ENCODE measurements around the gene JAKMIP3. TPM values are rescaled to one million over a fixed set of nuclear protein-coding genes. Genes with fewer than 3 reads are reported as not detected.

Gene JAKMIP3
- total RNA-seq, 1 donor from 2014 or later = 0.17 TPM

DNA sequence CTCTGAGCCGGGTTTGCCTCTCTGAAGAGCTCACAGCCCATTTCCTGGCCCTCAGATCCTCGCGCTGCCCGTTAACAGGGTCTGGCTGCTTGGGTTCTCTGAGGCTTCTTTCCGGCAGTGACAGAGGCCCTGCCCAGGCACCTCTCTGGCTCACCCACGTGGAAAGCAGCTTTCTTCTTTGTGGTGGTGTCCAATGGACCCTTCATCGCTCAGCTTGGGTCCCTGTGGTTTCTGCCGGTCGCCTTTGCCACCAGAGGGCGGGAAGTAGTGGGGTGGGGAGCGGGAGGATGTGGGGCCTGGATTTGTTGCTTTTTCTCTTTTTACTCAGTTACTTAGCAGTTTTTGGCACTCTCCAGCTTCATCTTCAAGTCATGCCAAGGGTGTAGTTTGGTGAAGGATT, 15.6 kb upstream of the JAKMIP3 start:
- H3K9me3 Mint-ChIP-seq (ENCODE audit: low read depth) = peaks cover 12% of the 10 kb centered on the region
- no peaks in the 10 kb centered on the region for H3K36me3 Mint-ChIP-seq (ENCODE audit: insufficient read depth)
- peaks cover 7% of the 10 kb centered on the region for H3K4me1 Mint-ChIP-seq (ENCODE audit: low read depth)
- no peak for DNase-seq (ENCODE audit: low spot score, unreplicated experiment)
- peaks cover 35% of the 10 kb centered on the region for H3K27me3 Mint-ChIP-seq
- TF ChIP-seq, protein P1, sequence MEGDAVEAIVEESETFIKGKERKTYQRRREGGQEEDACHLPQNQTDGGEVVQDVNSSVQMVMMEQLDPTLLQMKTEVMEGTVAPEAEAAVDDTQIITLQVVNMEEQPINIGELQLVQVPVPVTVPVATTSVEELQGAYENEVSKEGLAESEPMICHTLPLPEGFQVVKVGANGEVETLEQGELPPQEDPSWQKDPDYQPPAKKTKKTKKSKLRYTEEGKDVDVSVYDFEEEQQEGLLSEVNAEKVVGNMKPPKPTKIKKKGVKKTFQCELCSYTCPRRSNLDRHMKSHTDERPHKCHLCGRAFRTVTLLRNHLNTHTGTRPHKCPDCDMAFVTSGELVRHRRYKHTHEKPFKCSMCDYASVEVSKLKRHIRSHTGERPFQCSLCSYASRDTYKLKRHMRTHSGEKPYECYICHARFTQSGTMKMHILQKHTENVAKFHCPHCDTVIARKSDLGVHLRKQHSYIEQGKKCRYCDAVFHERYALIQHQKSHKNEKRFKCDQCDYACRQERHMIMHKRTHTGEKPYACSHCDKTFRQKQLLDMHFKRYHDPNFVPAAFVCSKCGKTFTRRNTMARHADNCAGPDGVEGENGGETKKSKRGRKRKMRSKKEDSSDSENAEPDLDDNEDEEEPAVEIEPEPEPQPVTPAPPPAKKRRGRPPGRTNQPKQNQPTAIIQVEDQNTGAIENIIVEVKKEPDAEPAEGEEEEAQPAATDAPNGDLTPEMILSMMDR (IDR thresholded peaks at IDR 0.05; ENCODE audit: unreplicated experiment) = no peak
- no peak overlapping the region for H3K27ac Mint-ChIP-seq
- H3K4me3 Mint-ChIP-seq (ENCODE audit: low read depth) = no peak overlapping the region

- Mint-ChIP-seq H3K4me1 (ENCODE audit: low read depth) (peaks cover 7% of the 10 kb centered on the region), H3K27ac (no peak overlapping the region), H3K27me3 (peaks cover 36% of the 10 kb centered on the region), H3K4me3 (ENCODE audit: low read depth) (no peak overlapping the region), H3K36me3 (ENCODE audit: insufficient read depth) (no peaks in the 10 kb centered on the region), H3K9me3 (ENCODE audit: low read depth) (peaks cover 12% of the 10 kb centered on the region)
- TF ChIP-seq, protein P1 (IDR thresholded peaks at IDR 0.05; ENCODE audit: unreplicated experiment) = no peak
- DNase-seq (ENCODE audit: low spot score, unreplicated experiment) = no peak
These were observed 13.6 kb upstream of the JAKMIP3 start for GRCh38 chr10:132052124-132052523.

GRCh38 chr10:132054564-132054963, 11.2 kb upstream of the JAKMIP3 start:
- H3K36me3 Mint-ChIP-seq (ENCODE audit: insufficient read depth) = no peaks in the 10 kb centered on the region
- H3K27me3 Mint-ChIP-seq = peaks cover 29% of the 10 kb centered on the region
- no peak overlapping the region for H3K4me3 Mint-ChIP-seq (ENCODE audit: low read depth)
- TF ChIP-seq, protein P1 (IDR thresholded peaks at IDR 0.05; ENCODE audit: unreplicated experiment) = no peak
- peaks cover 12% of the 10 kb centered on the region for H3K9me3 Mint-ChIP-seq (ENCODE audit: low read depth)
- peak; percentile 56 for DNase-seq (ENCODE audit: low spot score, unreplicated experiment)
- no peak overlapping the region for H3K27ac Mint-ChIP-seq
- no peaks in the 10 kb centered on the region for H3K4me1 Mint-ChIP-seq (ENCODE audit: low read depth)

DNA sequence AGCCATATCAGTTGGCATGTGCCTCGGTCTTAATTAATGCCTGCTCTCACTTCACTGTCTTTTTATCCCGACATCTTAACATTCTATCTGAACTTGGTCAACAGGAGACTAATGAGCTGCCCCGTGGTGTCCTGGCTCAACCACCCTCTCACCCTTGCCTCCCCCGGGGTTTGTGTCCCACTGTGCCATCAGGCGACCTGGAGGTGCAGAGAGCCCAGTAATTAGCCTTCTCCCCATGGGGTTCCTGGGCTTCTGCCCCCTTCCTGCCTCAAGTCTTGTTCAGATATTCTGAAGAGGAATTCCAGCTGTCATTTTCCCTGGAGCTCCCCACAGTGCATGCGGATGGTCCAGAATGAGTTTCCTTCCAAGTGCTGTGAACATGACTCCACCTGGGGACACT, 10.1 kb upstream of the JAKMIP3 start:
- no peak for DNase-seq (ENCODE audit: low spot score, unreplicated experiment)
- TF ChIP-seq, protein P1 (IDR thresholded peaks at IDR 0.05; ENCODE audit: unreplicated experiment) = no peak
- H3K4me1 Mint-ChIP-seq (ENCODE audit: low read depth) = no peaks in the 10 kb centered on the region
- no peak overlapping the region for H3K4me3 Mint-ChIP-seq (ENCODE audit: low read depth)
- peaks cover 12% of the 10 kb centered on the region for H3K9me3 Mint-ChIP-seq (ENCODE audit: low read depth)
- no peak overlapping the region for H3K27ac Mint-ChIP-seq
- H3K27me3 Mint-ChIP-seq = peaks cover 32% of the 10 kb centered on the region
- no peaks in the 10 kb centered on the region for H3K36me3 Mint-ChIP-seq (ENCODE audit: insufficient read depth)

GRCh38 chr10:132056663-132057062, 9.1 kb upstream of the JAKMIP3 start:
- peaks cover 12% of the 10 kb centered on the region for H3K9me3 Mint-ChIP-seq (ENCODE audit: low read depth)
- DNase-seq (ENCODE audit: low spot score, unreplicated experiment) = no peak
- TF ChIP-seq, protein P1 (IDR thresholded peaks at IDR 0.05; ENCODE audit: unreplicated experiment) = no peak
- H3K4me3 Mint-ChIP-seq (ENCODE audit: low read depth) = no peak overlapping the region
- peaks cover 39% of the 10 kb centered on the region for H3K27me3 Mint-ChIP-seq
- H3K4me1 Mint-ChIP-seq (ENCODE audit: low read depth) = no peaks in the 10 kb centered on the region
- H3K36me3 Mint-ChIP-seq (ENCODE audit: insufficient read depth) = no peaks in the 10 kb centered on the region
- H3K27ac Mint-ChIP-seq = no peak overlapping the region

Measured in progenitor cell of endocrine pancreas (in vitro differentiated cells).